ENCODE data around the gene OSBPL7.

The OSBPL7 gene

GRCh38 chr17:47810200-47810821 lies 11.3 kb downstream of the OSBPL7 start:
- no peak for DNase-seq (ENCODE audit: extremely low read depth, insufficient read length)
- no peaks in the 10 kb centered on the region for H3K27me3 ChIP-seq (replicated peaks; ENCODE audit: control insufficient read depth, insufficient read depth, low read length)
- H3K4me3 ChIP-seq (replicated peaks; ENCODE audit: low read depth, low read length): no peak overlapping the region
- peaks cover 28% of the 10 kb centered on the region for H3K36me3 ChIP-seq (ENCODE audit: control insufficient read depth, insufficient read depth, low read length)
- no peak for TF ChIP-seq CTCF (IDR thresholded peaks at IDR 0.05; ENCODE audit: insufficient read depth, low read length, poor library complexity, severe bottlenecking)

GRCh38 chr17:47808830-47809480 lies 12.6 kb downstream of the OSBPL7 start:
- no peak for DNase-seq (ENCODE audit: extremely low read depth, insufficient read length)
- H3K27me3 ChIP-seq (replicated peaks; ENCODE audit: control insufficient read depth, insufficient read depth, low read length): no peaks in the 10 kb centered on the region
- peaks cover 22% of the 10 kb centered on the region for H3K36me3 ChIP-seq (ENCODE audit: control insufficient read depth, insufficient read depth, low read length)
- H3K4me3 ChIP-seq (replicated peaks; ENCODE audit: low read depth, low read length): no peak overlapping the region
- no peak for TF ChIP-seq CTCF (IDR thresholded peaks at IDR 0.05; ENCODE audit: insufficient read depth, low read length, poor library complexity, severe bottlenecking)

GRCh38 chr17:47808036-47808829 lies 13.4 kb downstream of the OSBPL7 start:
- no peak for DNase-seq (ENCODE audit: extremely low read depth, insufficient read length)
- no peak for TF ChIP-seq CTCF (IDR thresholded peaks at IDR 0.05; ENCODE audit: insufficient read depth, low read length, poor library complexity, severe bottlenecking)
- H3K36me3 ChIP-seq (ENCODE audit: control insufficient read depth, insufficient read depth, low read length): peaks cover 20% of the 10 kb centered on the region
- H3K4me3 ChIP-seq (replicated peaks; ENCODE audit: low read depth, low read length): no peak overlapping the region
- H3K27me3 ChIP-seq (replicated peaks; ENCODE audit: control insufficient read depth, insufficient read depth, low read length): no peaks in the 10 kb centered on the region

- Histone ChIP-seq H3K27me3 (replicated peaks; ENCODE audit: control insufficient read depth, insufficient read depth, low read length) (no peaks in the 10 kb centered on the region), H3K36me3 (ENCODE audit: control insufficient read depth, insufficient read depth, low read length) (peaks cover 16% of the 10 kb centered on the region), H3K4me3 (replicated peaks; ENCODE audit: low read depth, low read length) (no peak overlapping the region)
- TF ChIP-seq CTCF (IDR thresholded peaks at IDR 0.05; ENCODE audit: insufficient read depth, low read length, poor library complexity, severe bottlenecking): no peak
- DNase-seq (ENCODE audit: extremely low read depth, insufficient read length): no peak
Observed at GRCh38 chr17:47807421-47807820, 14.2 kb downstream of the OSBPL7 start.

- no peaks in the 10 kb centered on the region for H3K27me3 ChIP-seq (replicated peaks; ENCODE audit: control insufficient read depth, insufficient read depth, low read length)
- DNase-seq (ENCODE audit: extremely low read depth, insufficient read length): no peak
- no peak for TF ChIP-seq CTCF (IDR thresholded peaks at IDR 0.05; ENCODE audit: insufficient read depth, low read length, poor library complexity, severe bottlenecking)
- H3K36me3 ChIP-seq (ENCODE audit: control insufficient read depth, insufficient read depth, low read length): peaks cover 16% of the 10 kb centered on the region
- no peak overlapping the region for H3K4me3 ChIP-seq (replicated peaks; ENCODE audit: low read depth, low read length)
Observed at GRCh38 chr17:47806913-47807255, 14.7 kb downstream of the OSBPL7 start.

All from GM06990 (cell line).